Skin of body (tissue), 2 donors: ENCODE results near the gene COX4I2. TPM values are rescaled to one million over a fixed set of nuclear protein-coding genes. Genes with fewer than 3 reads are reported as not detected.
A peak's percentile ranks its signal among the peaks of the same experiment; 100 is the strongest.
"Not testable (repeated sequence)": the region's sequence is repeated elsewhere in the genome, so short reads cannot be mapped to it uniquely, and the experiment has no call there.

Source experiments
- DNase-seq: peaks from one replicate; lab custom pipeline; 2025; lab: John Stamatoyannopoulos, UW
- total RNA-seq: library from RNA; depleted of rRNA; stranded (reverse); fragments of >200 nt; gene quantifications from one replicate; pipeline ENCODE4 v1.2.3, GENCODE V29; 2014

Gene COX4I2
- total RNA-seq: 4.1 TPM

DNA sequence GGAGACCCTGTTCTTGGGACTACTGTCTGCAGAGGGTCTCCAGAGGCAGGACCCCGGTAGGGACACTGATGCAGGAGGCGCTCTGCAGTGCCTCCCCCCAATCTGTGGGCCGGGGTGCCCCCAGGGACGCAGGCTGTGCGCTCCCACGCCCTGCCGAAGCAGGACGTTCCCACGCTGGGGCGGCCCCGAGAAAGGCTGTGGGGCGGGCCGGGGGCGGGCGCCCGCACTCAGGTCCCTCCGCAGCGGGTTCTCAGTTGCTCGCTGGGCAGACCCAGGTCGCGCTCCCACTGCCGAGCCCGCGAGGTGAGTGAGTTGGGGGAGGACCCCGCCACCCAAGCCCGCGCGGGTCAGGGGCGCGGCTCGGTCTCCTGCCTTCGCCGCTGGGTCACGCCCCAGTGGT, at the start of gene COX4I2:
Gene COX4I2 (plus strand): TSS at position 253 of the 400 bp plus-strand sequence. CDS start 1,106 bp downstream, outside the sequence.
- no peak for DNase-seq

GRCh38 chr20:31590717-31591225, 46.9 kb upstream of the COX4I2 start:
- no peak for DNase-seq

- DNase-seq: no peak
Measured at GRCh38 chr20:31593221-31594001, 44.3 kb upstream of the COX4I2 start.

GRCh38 chr20:31594002-31594557, 43.6 kb upstream of the COX4I2 start:
- DNase-seq: no peak

- no peak for DNase-seq
Measured at GRCh38 chr20:31594558-31595379, 42.9 kb upstream of the COX4I2 start.

GRCh38 chr20:31595380-31595653, 42.4 kb upstream of the COX4I2 start:
- no peak for DNase-seq

DNA sequence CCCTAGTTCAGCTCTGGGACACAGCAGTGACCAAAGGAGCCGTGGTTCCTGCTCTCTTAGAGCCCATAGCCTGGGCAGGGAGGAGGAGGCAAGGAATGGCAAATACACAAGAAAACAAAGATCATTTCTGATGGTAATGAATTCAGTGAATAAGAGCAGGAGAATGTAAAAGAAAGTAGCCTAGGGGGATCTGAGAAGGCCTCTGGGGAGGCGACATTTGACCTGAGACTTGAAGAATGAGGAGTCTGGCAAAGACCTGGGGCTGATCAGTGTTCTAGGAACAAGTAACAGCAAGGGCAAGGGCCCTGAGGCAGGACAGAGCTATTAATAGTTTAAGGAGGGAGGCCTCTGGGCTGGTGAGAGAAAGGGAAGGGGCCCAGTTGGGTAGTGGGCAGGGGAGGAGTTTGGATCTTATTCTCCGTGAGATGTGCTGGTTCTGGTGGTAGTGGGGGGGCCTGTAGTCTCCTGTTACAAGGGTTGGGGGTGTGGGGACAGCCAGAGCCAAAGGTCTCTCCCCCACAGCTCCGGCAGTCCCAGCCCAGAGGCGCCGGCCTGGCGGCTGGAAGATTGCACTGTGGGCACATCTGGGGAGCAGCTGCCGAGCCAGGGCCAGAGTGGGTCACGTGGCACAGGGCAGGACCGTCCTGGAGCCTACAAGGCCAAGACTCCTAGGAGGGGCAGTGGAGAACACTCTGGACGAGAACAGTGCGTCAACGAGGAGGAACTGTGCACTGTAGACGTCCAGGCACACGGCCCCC, 41.9 kb upstream of the COX4I2 start:
- peak; percentile 83 for DNase-seq

GRCh38 chr20:31596412-31596715, 41.3 kb upstream of the COX4I2 start:
- not testable (repeated sequence) for DNase-seq

DNA sequence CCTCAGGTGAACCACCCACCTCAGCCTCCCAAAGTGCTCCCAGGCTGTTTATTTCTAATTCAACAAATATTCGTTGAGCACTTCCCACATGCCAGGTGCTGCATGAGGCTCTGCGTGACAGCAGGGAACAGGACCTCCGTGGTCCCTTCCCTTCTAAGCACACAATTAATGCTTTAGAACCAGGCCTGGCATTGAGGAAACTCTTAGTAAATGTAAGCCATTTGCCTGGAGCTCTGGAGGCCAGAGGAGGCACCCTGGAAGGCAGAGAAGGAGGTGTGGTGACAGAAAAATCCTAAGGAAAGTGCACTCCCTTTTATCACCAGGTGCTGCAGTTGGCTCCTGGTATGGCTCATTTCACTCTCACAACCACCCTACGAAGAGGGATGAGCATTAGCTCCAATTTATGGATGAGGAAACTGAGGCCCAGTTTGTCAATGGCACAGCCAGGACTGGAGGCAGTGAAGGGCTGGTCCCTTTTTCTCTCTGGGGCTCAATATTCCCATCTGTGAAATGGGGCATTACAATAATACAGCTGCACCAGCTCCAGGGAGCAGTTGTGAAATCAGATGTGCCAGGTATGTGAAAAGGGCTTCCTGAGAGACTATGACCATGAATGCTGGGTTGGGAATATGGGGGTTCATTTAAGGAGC, 40.8 kb upstream of the COX4I2 start:
- DNase-seq: no peak

DNA sequence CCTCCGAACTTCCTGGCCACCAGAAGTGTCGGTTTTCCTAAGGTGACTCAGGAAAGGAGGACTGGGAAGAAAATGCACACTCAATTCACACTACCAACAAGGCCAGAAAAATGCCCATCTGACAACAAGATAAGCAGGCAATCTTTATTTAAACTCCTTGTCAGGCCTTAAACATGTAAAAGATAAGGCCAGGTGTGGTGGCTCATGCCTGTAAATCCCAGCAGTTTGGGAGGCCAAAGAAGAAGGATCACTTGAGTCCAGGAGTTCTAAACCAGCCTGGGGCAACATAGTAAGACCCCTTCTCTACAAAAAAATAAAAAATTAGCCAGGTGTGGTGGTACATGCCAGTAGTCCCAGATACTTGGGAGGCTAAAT, 40.2 kb upstream of the COX4I2 start:
- no peak for DNase-seq

GRCh38 chr20:31602431-31602778, 35.3 kb upstream of the COX4I2 start:
- DNase-seq: no peak

DNA sequence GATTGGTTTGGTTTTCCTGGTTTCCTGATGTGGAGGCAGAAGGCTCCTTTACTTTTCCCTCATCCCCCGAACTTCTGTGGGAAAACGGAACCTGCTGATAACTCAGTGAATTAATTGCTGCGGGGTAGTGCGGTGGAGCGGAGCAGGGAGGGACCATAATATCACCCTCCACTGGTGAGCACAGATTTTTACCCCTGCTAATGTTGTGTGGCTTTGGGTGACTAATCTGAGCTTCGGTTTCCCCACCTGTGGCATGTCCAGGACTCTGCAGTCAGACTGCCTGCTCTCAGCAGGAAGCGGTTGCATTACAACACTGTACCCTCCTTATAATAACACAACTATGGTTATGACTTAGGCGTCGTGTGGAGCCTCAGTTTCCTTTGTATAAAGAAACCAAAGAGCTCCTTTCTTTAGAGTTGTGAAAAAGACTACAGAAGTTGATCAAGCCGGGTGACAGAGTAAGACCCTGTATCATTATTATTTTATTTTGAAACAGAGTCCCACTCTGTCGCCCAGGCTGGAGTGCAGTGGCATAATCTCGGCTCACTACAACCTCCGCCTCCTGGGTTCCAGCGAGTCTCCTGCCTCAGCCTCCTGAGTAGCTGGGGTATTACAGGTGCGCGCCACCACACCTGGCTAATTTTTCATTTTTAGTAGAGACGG, 34.8 kb upstream of the COX4I2 start:
- DNase-seq: no peak

GRCh38 chr20:31603822-31604566, 33.7 kb upstream of the COX4I2 start:
- DNase-seq: peak; percentile 89

DNA sequence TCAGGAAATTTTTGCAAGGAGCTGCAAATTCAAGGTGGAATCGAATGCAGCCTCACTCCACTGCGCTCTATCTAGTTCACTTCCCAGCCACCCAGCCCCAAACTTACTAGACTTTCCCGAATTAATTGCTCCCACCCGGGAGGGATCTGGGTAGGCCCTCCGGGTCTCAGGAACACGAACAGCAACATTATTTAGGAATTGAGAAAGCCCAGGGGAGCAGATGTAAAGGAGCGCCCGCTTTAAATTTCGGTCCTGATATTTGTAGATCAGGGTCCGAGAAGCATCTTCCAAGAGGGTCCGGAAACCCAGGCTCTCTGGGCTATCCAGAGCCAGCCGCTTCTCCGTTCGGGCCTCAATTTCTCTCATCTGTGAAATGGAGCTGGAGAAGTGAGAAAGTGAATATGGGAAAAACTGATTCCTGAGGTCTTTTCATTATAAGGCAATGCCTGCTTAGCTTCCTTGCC, 33.1 kb upstream of the COX4I2 start:
- no peak for DNase-seq

DNA sequence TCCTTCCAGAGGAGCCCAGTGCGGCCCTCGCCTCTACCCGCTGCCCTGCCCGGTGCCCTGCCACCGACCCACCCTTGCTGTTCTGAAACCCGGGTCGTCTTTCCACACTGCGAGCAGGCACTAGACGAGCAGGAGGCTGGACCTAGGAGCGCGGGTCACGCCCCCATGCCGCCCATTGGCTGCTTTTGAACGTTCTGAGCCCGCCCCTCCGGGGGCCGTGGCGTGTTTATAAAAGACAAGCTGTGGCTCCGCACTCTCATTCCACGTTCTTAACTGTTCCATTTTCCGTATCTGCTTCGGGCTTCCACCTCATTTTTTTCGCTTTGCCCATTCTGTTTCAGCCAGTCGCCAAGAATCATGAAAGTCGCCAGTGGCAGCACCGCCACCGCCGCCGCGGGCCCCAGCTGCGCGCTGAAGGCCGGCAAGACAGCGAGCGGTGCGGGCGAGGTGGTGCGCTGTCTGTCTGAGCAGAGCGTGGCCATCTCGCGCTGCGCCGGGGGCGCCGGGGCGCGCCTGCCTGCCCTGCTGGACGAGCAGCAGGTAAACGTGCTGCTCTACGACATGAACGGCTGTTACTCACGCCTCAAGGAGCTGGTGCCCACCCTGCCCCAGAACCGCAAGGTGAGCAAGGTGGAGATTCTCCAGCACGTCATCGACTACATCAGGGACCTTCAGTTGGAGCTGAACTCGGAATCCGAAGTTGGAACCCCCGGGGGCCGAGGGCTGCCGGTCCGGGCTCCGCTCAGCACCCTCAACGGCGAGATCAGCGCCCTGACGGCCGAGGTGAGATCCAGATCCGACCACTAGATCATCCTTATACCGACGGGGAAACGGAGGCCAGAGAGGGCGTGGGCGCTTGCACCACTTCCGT, 32.4 kb upstream of the COX4I2 start, which contains the start of gene ID1:
Gene ID1 (plus strand): TSS at position 259 of the 871 bp plus-strand sequence. CDS start 99 bp downstream, at position 358.
- DNase-seq: peak; percentile 94

DNA sequence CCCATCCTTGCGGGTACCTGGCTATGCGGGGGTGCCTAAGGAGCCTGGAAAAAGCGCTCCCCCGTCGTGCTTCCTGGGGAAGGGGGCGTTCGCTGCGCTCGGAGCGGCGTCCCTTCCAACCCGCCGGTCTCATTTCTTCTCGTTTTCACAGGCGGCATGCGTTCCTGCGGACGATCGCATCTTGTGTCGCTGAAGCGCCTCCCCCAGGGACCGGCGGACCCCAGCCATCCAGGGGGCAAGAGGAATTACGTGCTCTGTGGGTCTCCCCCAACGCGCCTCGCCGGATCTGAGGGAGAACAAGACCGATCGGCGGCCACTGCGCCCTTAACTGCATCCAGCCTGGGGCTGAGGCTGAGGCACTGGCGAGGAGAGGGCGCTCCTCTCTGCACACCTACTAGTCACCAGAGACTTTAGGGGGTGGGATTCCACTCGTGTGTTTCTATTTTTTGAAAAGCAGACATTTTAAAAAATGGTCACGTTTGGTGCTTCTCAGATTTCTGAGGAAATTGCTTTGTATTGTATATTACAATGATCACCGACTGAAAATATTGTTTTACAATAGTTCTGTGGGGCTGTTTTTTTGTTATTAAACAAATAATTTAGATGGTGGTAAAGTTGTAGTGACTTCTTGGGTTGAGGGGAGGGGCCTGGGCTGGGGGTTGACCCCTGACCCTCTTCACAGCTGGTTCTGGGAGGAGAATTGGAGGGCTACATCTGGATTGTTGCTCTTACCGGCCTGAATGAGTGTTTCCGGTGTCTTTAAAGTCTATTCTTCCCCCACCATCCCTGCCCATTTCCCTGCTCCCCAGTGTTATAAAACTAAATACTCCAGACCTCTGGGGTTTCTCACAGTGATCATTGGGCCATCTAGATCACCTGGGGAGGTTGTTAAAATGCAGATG, 31.6 kb upstream of the COX4I2 start:
- no peak for DNase-seq

- peak; percentile 84 for DNase-seq
Measured at GRCh38 chr20:31606804-31607639, 30.7 kb upstream of the COX4I2 start.
